ENCODE results near the gene CNTRL. TPM values are rescaled to one million over a fixed set of nuclear protein-coding genes. Genes with fewer than 3 reads are reported as not detected.

Gene CNTRL
- total and polyA plus RNA-seq, 2 of the 8 experiments (the other 6 are each of a cell fraction or from before 2014, with no cell fraction given) = 5.1 to 13.9 TPM

- Histone ChIP-seq H3K18ac (ENCODE audit: extremely low read depth, low read length) (no peak overlapping the region), H2BK120ac (replicated peaks; ENCODE audit: low read depth, low read length) (no peak overlapping the region), H4K91ac (replicated peaks; ENCODE audit: insufficient read length, low read length) (no peak overlapping the region), H3K4me2 (ENCODE audit: insufficient read depth in 1 of 2, low read depth in 2 of 2, low read length in 2 of 2) (no peak overlapping the region), H2AK5ac (ENCODE audit: low read depth, low read length) (no peak overlapping the region), H3K4me3 (ENCODE audit: extremely low read depth in 1 of 4, insufficient read depth in 2 of 4, low read depth in 3 of 4, low read length in 4 of 4) (no peak overlapping the region), H2AFZ (ENCODE audit: low read length) (no peak overlapping the region), H3K14ac (ENCODE audit: insufficient read length) (no peak overlapping the region), H3K36me3 (ENCODE audit: control insufficient read depth in 2 of 4, insufficient read depth in 4 of 4, low read length in 3 of 4) (peaks cover 0 to 12% (median 3%) of the 10 kb centered on the region in 4 experiments; a peak in 5 of 8 replicates), H4K5ac (ENCODE audit: insufficient read length, low read depth, low read length) (no peak overlapping the region), H2BK20ac (ENCODE audit: low read length) (no peak overlapping the region), H2BK12ac (ENCODE audit: low read depth, low read length) (no peak overlapping the region), H3K56ac (replicated peaks; ENCODE audit: insufficient read length, low read depth, low read length) (no peak overlapping the region), H3K9me3 (ENCODE audit: insufficient read depth in 2 of 2, low read depth in 1 of 2, low read length in 1 of 2) (no peaks in the 10 kb centered on the region), H3K27me3 (replicated peaks in 1 of 4; ENCODE audit: control insufficient read depth in 3 of 4, extremely low read depth in 1 of 4, insufficient read depth in 3 of 4, low read length in 3 of 4) (no peaks in the 10 kb centered on the region), H3K23me2 (ENCODE audit: low read depth, low read length) (peaks cover 3% of the 10 kb centered on the region; the same call in 1 of the 2 replicates), H3K9ac (replicated peaks in 1 of 4; ENCODE audit: extremely low read depth in 1 of 4, low read depth in 3 of 4, low read length in 3 of 4) (no peak overlapping the region), H4K8ac (ENCODE audit: extremely low read depth, insufficient read depth, low read length) (no peak overlapping the region; the same call in 1 of the 2 replicates), H2BK15ac (ENCODE audit: low read length) (no peak overlapping the region), H2BK5ac (ENCODE audit: low read depth, low read length) (no peak overlapping the region), H3K79me2 (ENCODE audit: control insufficient read depth in 1 of 2, insufficient read depth in 2 of 2, low read length in 2 of 2) (no peaks in the 10 kb centered on the region), H3K4ac (replicated peaks; ENCODE audit: insufficient read length, low read depth, low read length) (no peak overlapping the region), H4K20me1 (replicated peaks in 1 of 2; ENCODE audit: control insufficient read depth in 1 of 2, insufficient read depth in 2 of 2, low read length in 2 of 2) (no peaks in the 10 kb centered on the region), H3K79me1 (ENCODE audit: low read depth, low read length) (no peaks in the 10 kb centered on the region), H3K4me1 (replicated peaks in 1 of 4; ENCODE audit: control insufficient read depth in 3 of 4, insufficient read depth in 4 of 4, low read length in 3 of 4) (peaks cover 0 to 3% (median 0%) of the 10 kb centered on the region in 4 experiments; a peak in 1 of 7 replicates), H3K23ac (ENCODE audit: insufficient read length) (no peak overlapping the region), H3K27ac (ENCODE audit: low read depth, low read length) (no peak overlapping the region)
- ChIA-PET POLR2A (ENCODE audit: partially characterized antibody) (interaction anchor here (1.1 kb wide), 1 partner anchor 34 kb away, joined by 3 read pairs; no protein-coding TSS in a partner anchor), CTCF (ENCODE audit: partially characterized antibody) (no interaction called here)
- no peak for DNase-seq (ENCODE audit: low read depth in 1 of 2, low spot score in 2 of 2)
- 82% methylated on average over 1 of the region's 1 CpG; no CpG with 5 or more reads in 1 of the 2 experiments for WGBS, 2 experiments (ENCODE audit: extremely low coverage in 1 of 2, insufficient coverage in 1 of 2, insufficient read length in 1 of 2, insufficient replicate concordance in 2 of 2, low coverage in 1 of 2, low lambda C conversion rate in 2 of 2, missing lambda C conversion rate in 1 of 2)
- no peak for FAIRE-seq
- TF ChIP-seq HDAC2 (IDR thresholded peaks at IDR 0.05; ENCODE audit: borderline replicate concordance in 1 of 2, low read depth in 2 of 2, low read length in 2 of 2) (no peak), CEBPB (IDR thresholded peaks at IDR 0.05; ENCODE audit: low read depth, low read length) (no peak), ASH2L (IDR thresholded peaks at IDR 0.05; ENCODE audit: low read length) (no peak), EZH2 (IDR thresholded peaks at IDR 0.05; ENCODE audit: low read depth, low read length, severe bottlenecking) (no peak), TCF12 (IDR thresholded peaks at IDR 0.05; ENCODE audit: low read depth, low read length) (no peak), RAD21 (IDR thresholded peaks at IDR 0.05 in 1 of 2, conservative IDR thresholded peaks at IDR 0.05 in 1 of 2; ENCODE audit: low read depth in 2 of 2, low read length in 2 of 2) (no peak), RXRA (IDR thresholded peaks at IDR 0.05; ENCODE audit: insufficient read depth, low read depth, low read length) (no peak), RBBP5 (IDR thresholded peaks at IDR 0.05; ENCODE audit: borderline replicate concordance, low read depth, low read length) (no peak), ATF2 (IDR thresholded peaks at IDR 0.05; ENCODE audit: low read length) (no peak)
Observed at GRCh38 chr9:121141306-121141705, 66.6 kb downstream of the CNTRL start.
